Gastrocnemius medialis (tissue), 4 donors: ENCODE measurements around the gene SULF2. TPM values are rescaled to one million over a fixed set of nuclear protein-coding genes. Genes with fewer than 3 reads are reported as not detected.
A peak's percentile ranks its signal among the peaks of the same experiment; 100 is the strongest.

Experiments used
- ATAC-seq, 2 donors: fragments of 150-250 bp; one replicate each; pipeline ENCODE4 v1.9.1; 2016
- DNase-seq, 2 donors: peaks; one replicate each; pipeline ENCODE4 v3.0.0-alpha.2; 2019
- H3K27ac ChIP-seq, 4 donors: fragments of 200-600 bp; sonication (generic); 1 replicate in 1 of 4; 2 replicates in 3 of 4; pipeline ENCODE4 v1.5.1; 2016 to 2018; ENCODE audit warnings: mild to moderate bottlenecking in 2 of 4, moderate library complexity in 1 of 4
- H3K27me3 ChIP-seq, 3 donors: fragments of 200-600 bp; sonication (generic) in 2 of 3; 1 replicate in 1 of 3; 2 replicates in 2 of 3; pipeline versions ENCODE4 v1.5.1 to v1.6.0; 2016 to 2019; ENCODE audit warnings: mild to moderate bottlenecking in 1 of 3, moderate library complexity in 1 of 3
- H3K36me3 ChIP-seq, 2 donors: fragments of 200-600 bp; sonication (generic) in 1 of 2; one replicate each; pipeline ENCODE4 v1.5.1; 2017 to 2018
- H3K4me1 ChIP-seq, 2 donors: fragments of 200-600 bp; sonication (generic) in 1 of 2; one replicate each; pipeline ENCODE4 v1.5.1; 2016 to 2017; ENCODE audit warnings: mild to moderate bottlenecking in 2 of 2
- H3K4me3 ChIP-seq, 4 donors: fragments of 200-600 bp; sonication (generic) in 3 of 4; 1 replicate in 1 of 4; 2 replicates in 3 of 4; pipeline ENCODE4 v1.5.1; 2016 to 2019; ENCODE audit warnings: mild to moderate bottlenecking in 2 of 4
- H3K9me3 ChIP-seq, 3 donors: fragments of 200-600 bp; sonication (generic) in 2 of 3; 1 replicate in 1 of 3; 2 replicates in 2 of 3; pipeline ENCODE4 v1.5.1; 2016 to 2019
- POLR2A ChIP-seq, 2 donors: fragments of 450-650 bp; IDR thresholded peaks; one replicate each; pipeline ENCODE4 v1.6.1; 2017; ENCODE audit warnings: antibody characterized with exemption in 2 of 2, mild to moderate bottlenecking in 2 of 2, moderate library complexity in 2 of 2
- in situ Hi-C, 4 donors: fragments of 200-750 bp; cut with MboI; loops; one replicate each; pipeline versions ENCODE4 v1.15.0 to v1.8.0; 2017; ENCODE audit warnings: low sequenced_read_pairs in 4 of 4
- intact Hi-C: fragments of 100-400 bp; cut with DNase I; formaldehyde crosslinking; loops from one replicate; pipeline ENCODE4 v1.15.1; 2023; ENCODE audit warnings: low total_unique reads
- total RNA-seq, 4 donors: library from RNA; depleted of rRNA; stranded (reverse); fragments of >200 nt; gene quantifications; one replicate each; pipeline versions ENCODE4 v1.1.0 to v1.2.3, GENCODE V29; 2016
- TF ChIP-seq, protein P1 (sequence below), 5 experiments: fragments of 450-650 bp in 3 of 5; fragments of 200-600 bp in 2 of 5; sonication (generic) in 2 of 5; IDR thresholded peaks in 4 of 5; conservative IDR thresholded peaks in 1 of 5; 1 replicate in 4 of 5; 2 replicates in 1 of 5; pipeline ENCODE4 v1.5.1; 2016 to 2019; ENCODE audit warnings: antibody characterized with exemption in 5 of 5, mild to moderate bottlenecking in 3 of 5, moderate library complexity in 3 of 5

SULF2 gene
- total RNA-seq, 4 donors from 2014 or later: 9.8 to 18.8 (median 16.8) TPM

DNA sequence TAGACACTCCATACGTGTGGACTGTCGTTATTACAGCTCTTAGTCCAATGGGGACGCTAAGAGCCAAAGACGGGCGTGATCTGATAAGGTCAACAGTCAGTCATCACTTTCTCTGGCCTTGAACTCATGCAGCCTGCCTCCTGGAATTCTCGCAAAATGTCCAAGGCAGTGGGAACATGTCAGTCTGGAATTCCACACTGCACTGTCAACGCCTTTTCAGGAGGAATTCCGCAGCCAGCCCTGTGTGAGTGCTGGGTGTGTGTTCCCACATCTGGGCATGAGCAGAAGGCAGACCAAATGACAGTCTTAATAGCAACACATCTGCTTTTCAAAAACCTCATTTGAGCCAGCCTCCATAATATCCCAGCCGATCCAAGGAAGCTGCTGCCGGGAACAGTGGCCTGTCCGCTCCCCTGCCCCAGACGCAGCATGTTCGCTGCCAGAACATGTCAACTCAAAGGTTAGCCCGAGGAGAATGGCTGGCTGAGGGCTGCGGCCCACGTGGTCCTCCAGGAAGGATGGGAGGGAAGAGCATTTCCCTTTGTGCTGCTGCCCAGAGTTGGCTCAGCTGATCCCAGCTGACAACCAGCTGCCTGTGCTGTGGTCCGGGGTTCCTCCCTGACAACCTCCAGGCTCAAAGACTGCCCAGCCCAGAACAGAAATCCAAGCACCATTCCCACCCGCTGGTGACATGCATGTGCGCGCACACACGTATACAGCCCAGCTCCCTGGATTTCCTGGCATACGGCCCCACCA, 103.1 kb downstream of the SULF2 start:
- Histone ChIP-seq H3K27ac (no peak overlapping the region), H3K9me3 (no peaks in the 10 kb centered on the region), H3K27me3 (no peaks in the 10 kb centered on the region), H3K36me3 (no peaks in the 10 kb centered on the region), H3K4me1 (no peaks in the 10 kb centered on the region), H3K4me3 (no peak overlapping the region)
- ATAC-seq: peak; percentile 32 to 38
- DNase-seq: no peak
- in situ Hi-C loops (loop anchor here in 2 of 4 donors (5.0 to 10.0 kb wide), 2 partner anchors 933 to 935 kb away; no protein-coding TSS in a partner anchor), intact Hi-C loops (no loop called here)
- TF ChIP-seq POLR2A (IDR thresholded peaks at IDR 0.05): no peak
- TF ChIP-seq, protein P1, sequence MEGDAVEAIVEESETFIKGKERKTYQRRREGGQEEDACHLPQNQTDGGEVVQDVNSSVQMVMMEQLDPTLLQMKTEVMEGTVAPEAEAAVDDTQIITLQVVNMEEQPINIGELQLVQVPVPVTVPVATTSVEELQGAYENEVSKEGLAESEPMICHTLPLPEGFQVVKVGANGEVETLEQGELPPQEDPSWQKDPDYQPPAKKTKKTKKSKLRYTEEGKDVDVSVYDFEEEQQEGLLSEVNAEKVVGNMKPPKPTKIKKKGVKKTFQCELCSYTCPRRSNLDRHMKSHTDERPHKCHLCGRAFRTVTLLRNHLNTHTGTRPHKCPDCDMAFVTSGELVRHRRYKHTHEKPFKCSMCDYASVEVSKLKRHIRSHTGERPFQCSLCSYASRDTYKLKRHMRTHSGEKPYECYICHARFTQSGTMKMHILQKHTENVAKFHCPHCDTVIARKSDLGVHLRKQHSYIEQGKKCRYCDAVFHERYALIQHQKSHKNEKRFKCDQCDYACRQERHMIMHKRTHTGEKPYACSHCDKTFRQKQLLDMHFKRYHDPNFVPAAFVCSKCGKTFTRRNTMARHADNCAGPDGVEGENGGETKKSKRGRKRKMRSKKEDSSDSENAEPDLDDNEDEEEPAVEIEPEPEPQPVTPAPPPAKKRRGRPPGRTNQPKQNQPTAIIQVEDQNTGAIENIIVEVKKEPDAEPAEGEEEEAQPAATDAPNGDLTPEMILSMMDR (IDR thresholded peaks at IDR 0.05 in 4 of 5, conservative IDR thresholded peaks at IDR 0.05 in 1 of 5): no peak

DNA sequence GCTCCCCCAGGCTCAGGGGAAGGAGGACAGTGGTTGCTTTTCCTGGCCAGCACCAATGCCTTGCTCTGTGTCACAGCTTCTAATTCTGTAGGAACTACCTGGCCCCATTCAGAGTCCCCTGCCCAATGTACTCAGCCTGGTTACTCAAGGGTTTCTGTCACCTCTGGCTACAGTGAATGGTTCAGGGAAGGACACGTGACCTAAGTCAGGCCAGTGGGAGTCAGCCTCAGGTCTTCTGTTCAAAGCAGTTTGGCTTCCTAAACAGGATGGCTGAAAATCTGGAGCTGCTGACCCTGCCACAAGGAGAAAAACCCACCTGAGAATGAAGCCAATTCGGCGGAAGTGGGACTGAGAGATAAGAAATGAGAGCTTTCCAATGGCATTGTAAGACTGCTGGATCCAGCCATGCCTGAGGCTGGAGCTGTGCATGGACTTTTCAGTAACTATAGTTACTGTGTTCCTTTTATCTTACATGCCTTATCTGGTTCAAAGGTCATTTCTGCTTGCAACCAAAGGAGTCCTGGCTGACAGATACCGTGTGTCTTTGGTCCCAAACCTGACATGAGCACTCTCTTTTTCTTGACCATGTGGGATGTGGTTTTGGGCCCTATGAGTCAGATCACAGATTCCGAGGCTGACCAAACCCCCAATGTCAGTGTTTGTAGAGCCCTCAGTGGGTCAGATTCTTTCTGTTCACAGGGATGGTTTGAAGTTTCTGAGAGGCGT, 104.3 kb downstream of the SULF2 start:
- in situ Hi-C loops: loop anchor here in 2 of 4 donors (5.0 to 10.0 kb wide), 2 partner anchors 934 to 936 kb away; no protein-coding TSS in a partner anchor

DNA sequence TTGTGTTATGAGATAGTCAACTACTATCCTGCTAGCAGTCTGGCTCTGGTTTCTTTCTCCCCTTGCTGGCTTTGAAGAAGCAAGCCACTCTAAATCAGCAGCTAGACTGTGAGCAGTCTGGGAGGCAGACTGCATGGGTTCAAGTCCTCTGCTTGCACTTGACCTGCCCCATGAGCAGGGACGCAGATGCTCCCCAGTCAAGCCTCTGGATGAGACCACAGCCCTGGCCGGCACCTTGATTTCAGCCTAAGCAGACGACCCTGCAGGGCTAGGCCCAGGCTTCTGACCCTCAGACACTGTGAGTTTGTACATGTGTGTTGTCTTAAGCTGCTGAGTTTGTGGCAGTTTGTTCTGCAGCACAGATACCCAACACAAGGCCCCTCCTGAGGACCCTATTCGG, 105.8 kb downstream of the SULF2 start:
- Histone ChIP-seq H3K9me3 (no peaks in the 10 kb centered on the region), H3K27me3 (no peaks in the 10 kb centered on the region), H3K4me1 (no peaks in the 10 kb centered on the region), H3K4me3 (no peak overlapping the region), H3K27ac (no peak overlapping the region), H3K36me3 (peaks cover 0 to 4% of the 10 kb centered on the region in 2 donors)
- DNase-seq (no peak), ATAC-seq (no peak)
- in situ Hi-C loops (no loop called here), intact Hi-C loops (loop anchor here (2.0 kb wide), 1 partner anchor 941 kb away; no protein-coding TSS in a partner anchor)
- TF ChIP-seq POLR2A (IDR thresholded peaks at IDR 0.05): no peak
- TF ChIP-seq, protein P1 (IDR thresholded peaks at IDR 0.05 in 4 of 5, conservative IDR thresholded peaks at IDR 0.05 in 1 of 5): no peak

More for the DNA sequence above, 104.3 kb downstream of the SULF2 start:
- ATAC-seq (no peak), DNase-seq (no peak)
- TF ChIP-seq, protein P1 (IDR thresholded peaks at IDR 0.05 in 4 of 5, conservative IDR thresholded peaks at IDR 0.05 in 1 of 5): no peak
- TF ChIP-seq POLR2A (IDR thresholded peaks at IDR 0.05): no peak
- Histone ChIP-seq H3K9me3 (no peaks in the 10 kb centered on the region), H3K4me3 (no peak overlapping the region), H3K27me3 (no peaks in the 10 kb centered on the region), H3K36me3 (no peaks in the 10 kb centered on the region), H3K4me1 (no peaks in the 10 kb centered on the region), H3K27ac (no peak overlapping the region)
- intact Hi-C loops: no loop called here

DNA sequence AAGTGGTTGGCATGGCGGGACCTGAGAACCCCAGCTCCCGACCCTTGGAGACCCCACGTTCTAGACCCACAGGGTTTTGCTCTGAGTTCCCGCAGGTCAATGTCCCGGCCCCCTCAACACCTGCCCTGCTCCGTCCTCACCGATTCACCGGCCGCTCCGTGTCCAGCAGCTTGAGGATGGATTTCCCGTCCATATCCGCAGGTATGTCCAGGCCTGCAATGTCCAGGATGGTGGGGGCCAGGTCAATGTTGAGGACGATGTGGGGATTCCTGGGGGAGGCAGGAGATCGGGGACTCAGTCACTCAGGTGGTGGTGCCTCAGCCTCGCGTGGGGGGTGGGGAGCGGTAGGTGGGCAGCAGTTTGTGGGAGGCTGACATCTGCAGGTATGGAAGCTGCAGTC, 106.7 kb downstream of the SULF2 start:
- intact Hi-C loops (loop anchor here (2.0 kb wide), 1 partner anchor 942 kb away; no protein-coding TSS in a partner anchor), in situ Hi-C loops (no loop called here)
- no peak for TF ChIP-seq POLR2A (IDR thresholded peaks at IDR 0.05)
- TF ChIP-seq, protein P1 (IDR thresholded peaks at IDR 0.05 in 4 of 5, conservative IDR thresholded peaks at IDR 0.05 in 1 of 5): no peak
- H3K27ac ChIP-seq: no peak overlapping the region
- H3K9me3 ChIP-seq: no peaks in the 10 kb centered on the region
- no peak overlapping the region for H3K4me3 ChIP-seq
- peaks cover 0 to 4% of the 10 kb centered on the region in 2 donors for H3K36me3 ChIP-seq
- no peaks in the 10 kb centered on the region for H3K4me1 ChIP-seq
- ATAC-seq (no peak), DNase-seq (no peak)
- H3K27me3 ChIP-seq: no peaks in the 10 kb centered on the region
